Sigmoid colon (tissue), 3 donors: Measurements from ENCODE around the gene ABHD16B.

Source experiments
- POLR2A ChIP-seq, 2 donors: fragments of 450-650 bp; IDR thresholded peaks; one replicate each; pipeline ENCODE4 v1.6.1; 2016; ENCODE audit warnings: antibody characterized with exemption in 2 of 2, mild to moderate bottlenecking in 2 of 2, moderate library complexity in 2 of 2
- TF ChIP-seq, protein P1 (sequence below), 4 experiments: fragments of 450-650 bp in 3 of 4; fragments of 200-600 bp in 1 of 4; IDR thresholded peaks; one replicate each; pipeline ENCODE4 v1.5.1; 2016 to 2019; ENCODE audit warnings: antibody characterized with exemption in 4 of 4, mild to moderate bottlenecking in 3 of 4, moderate library complexity in 2 of 4

DNA sequence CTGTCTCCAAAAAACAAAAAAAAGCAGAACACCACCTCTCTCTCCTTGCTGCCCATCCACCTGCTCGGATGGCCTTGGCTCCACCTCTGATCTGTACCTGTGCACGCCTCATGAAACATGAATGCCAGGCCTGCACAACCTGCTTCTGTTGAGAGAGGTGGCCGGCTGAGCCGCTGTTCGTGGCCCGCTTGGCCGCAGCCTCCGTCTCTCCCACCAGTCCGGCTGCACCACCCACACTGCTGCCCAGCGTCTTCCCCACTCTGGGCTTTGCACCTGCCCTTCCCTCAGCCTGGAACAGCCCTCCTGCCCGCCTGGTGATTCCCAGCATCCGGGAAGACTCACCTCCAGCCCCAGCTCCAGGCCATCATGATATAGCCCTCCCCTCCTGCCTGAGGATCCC lies 18.1 kb upstream of the ABHD16B start:
- no peak for TF ChIP-seq POLR2A (IDR thresholded peaks at IDR 0.05)
- TF ChIP-seq, protein P1, sequence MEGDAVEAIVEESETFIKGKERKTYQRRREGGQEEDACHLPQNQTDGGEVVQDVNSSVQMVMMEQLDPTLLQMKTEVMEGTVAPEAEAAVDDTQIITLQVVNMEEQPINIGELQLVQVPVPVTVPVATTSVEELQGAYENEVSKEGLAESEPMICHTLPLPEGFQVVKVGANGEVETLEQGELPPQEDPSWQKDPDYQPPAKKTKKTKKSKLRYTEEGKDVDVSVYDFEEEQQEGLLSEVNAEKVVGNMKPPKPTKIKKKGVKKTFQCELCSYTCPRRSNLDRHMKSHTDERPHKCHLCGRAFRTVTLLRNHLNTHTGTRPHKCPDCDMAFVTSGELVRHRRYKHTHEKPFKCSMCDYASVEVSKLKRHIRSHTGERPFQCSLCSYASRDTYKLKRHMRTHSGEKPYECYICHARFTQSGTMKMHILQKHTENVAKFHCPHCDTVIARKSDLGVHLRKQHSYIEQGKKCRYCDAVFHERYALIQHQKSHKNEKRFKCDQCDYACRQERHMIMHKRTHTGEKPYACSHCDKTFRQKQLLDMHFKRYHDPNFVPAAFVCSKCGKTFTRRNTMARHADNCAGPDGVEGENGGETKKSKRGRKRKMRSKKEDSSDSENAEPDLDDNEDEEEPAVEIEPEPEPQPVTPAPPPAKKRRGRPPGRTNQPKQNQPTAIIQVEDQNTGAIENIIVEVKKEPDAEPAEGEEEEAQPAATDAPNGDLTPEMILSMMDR (IDR thresholded peaks at IDR 0.05) = no peak
